HFF-Myc (cell line): Measurements from ENCODE around the gene INSRR.
A peak's percentile ranks its signal among the peaks of the same experiment; 100 is the strongest.

Experiments used
- DNase-seq: peaks from one replicate; pipeline ENCODE4 v3.0.0-alpha.2; 2011; ENCODE audit warnings: low read depth; ENCODE audit errors: extremely low read depth
- H3K4me3 ChIP-seq: replicated peaks from 2 replicates; pipeline ENCODE4 v1.5.1; 2011; ENCODE audit warnings: low read depth, mild to moderate bottlenecking, control low read depth, low read length
- CTCF ChIP-seq: IDR thresholded peaks from 2 replicates; pipeline ENCODE4 v1.5.1; 2012; ENCODE audit warnings: mild to moderate bottlenecking, low read depth, low read length, control low read depth; ENCODE audit errors: missing control alignments

INSRR gene

GRCh38 chr1:156858959-156859522 lies at the start of gene INSRR:
INSRR (minus strand) TSS chr1:156859117; CDS start chr1:156858621, 496 bp downstream.
- TF ChIP-seq CTCF: no peak
- no peak for DNase-seq
- H3K4me3 ChIP-seq: peak within 1 kb of the TSS; percentile 28

DNA sequence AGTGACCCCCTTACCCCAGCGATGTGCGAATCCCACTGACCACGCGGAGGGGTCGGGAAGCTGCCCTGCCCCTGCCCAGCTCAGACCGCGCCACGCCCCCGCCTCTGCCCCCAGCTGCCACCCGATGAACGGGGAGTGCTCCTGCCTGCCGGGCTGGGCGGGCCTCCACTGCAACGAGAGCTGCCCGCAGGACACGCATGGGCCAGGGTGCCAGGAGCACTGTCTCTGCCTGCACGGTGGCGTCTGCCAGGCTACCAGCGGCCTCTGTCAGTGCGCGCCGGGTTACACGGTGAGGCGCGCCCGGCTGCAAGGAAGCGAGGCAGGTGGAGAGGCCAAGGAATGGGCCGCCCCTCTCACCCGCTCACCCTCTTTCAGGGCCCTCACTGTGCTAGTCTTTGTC lies 49.6 kb upstream of the INSRR start:
- TF ChIP-seq CTCF: no peak
- DNase-seq: no peak
- no peak overlapping the region for H3K4me3 ChIP-seq

DNA sequence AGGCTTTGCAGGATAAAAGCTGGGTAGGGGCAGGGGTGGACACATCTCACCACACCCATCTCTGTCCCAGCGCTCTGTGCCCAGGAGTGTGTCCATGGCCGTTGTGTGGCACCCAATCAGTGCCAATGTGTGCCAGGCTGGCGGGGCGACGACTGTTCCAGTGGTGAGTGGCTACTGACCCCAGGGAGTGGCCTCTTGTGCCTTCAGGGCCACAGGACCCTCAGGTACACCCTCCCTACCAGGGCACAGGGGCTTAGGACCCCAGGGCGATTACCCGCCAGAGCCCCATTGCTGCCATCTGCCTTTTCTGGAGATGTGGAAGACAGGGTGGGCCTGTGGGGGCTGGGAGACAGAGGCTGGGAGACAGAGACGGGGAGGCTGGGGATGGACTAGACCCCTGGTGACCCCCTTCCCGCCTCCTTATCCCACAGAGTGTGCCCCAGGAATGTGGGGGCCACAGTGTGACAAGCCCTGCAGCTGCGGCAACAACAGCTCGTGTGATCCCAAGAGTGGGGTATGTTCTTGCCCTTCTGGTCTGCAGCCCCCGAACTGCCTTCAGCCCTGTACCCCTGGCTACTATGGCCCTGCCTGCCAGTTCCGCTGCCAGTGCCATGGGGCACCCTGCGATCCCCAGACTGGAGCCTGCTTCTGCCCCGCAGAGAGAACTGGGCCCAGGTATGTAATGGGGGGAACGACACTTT lies 47.4 kb upstream of the INSRR start:
- no peak for TF ChIP-seq CTCF
- no peak for DNase-seq
- no peak overlapping the region for H3K4me3 ChIP-seq

DNA sequence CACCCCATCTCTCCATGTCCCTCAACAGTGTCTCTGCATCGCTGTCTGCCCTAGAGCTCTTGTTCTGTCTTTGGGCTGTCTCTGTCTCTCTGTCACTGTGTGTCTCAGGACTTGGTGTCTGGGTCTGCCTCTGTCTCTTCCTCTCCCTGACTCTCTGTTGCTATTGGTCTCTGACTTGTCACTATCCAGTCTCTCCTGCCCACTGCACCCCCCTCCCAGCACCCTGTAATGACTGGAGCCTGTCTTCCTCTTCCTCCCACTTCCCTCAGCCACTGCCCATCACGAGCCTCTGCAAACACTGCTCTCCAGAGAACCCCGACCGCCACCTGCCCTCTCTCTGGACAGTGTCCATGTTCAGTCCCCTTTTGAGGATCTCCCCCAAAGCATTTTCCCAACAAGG lies 46.7 kb upstream of the INSRR start:
- no peak for DNase-seq
- TF ChIP-seq CTCF: no peak
- H3K4me3 ChIP-seq: no peak overlapping the region

GRCh38 chr1:156905176-156905575 lies 46.3 kb upstream of the INSRR start:
- DNase-seq: no peak
- no peak for TF ChIP-seq CTCF
- H3K4me3 ChIP-seq: no peak overlapping the region

DNA sequence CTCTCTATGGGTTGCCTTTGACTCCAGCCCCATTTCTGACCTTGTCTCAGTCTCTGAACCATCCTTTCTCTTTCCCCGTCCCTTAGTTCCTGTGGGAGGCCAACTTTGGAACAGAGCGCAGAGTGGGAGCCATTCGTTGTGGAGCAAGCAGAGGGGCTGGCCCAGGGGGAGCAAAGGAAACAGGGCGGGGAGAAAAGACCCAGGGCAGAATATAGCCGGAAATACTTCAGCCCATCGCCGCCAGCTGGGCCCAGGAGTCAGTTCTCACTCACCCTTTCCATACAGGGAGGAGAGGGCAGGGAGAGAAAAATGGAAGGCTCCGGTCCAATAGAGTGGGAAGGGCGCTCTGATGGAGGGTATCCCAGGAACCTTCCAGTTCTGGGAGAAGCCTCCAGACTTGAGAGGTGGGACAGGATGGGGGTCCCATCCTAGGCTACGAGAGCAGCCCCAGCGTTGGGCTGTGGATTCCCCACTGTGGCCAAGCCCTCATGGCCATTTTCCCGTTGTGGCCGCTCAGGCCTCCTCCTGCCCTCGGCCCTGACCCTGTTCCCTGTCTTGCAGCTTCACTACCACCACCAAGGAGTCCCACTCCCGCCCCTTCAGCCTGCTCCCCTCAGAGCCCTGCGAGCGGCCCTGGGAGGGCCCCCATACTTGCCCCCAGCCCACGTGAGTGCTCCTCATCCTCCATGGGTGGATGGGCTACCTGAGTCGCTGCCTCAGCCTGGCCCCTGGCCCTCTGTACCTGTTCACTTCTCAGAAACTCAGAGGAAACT lies 45.5 kb upstream of the INSRR start:
- TF ChIP-seq CTCF: no peak
- DNase-seq: no peak
- H3K4me3 ChIP-seq: no peak overlapping the region
